ENCODE data around the gene NPAS4.
A peak's percentile ranks its signal among the peaks of the same experiment; 100 is the strongest.

The NPAS4 gene

GRCh38 chr11:66371627-66372415 lies 49.0 kb upstream of the NPAS4 start, which contains the start of gene SLC29A2 (continued):
- TF ChIP-seq BCL11A (tag by site-specific recombination; IDR thresholded peaks at IDR 0.05; ENCODE audit: low read depth): no peak
- no peak for TF ChIP-seq ZNF623 (tag by site-specific recombination; IDR thresholded peaks at IDR 0.05)
- peak; percentile 86 for TF ChIP-seq KLF9 (tag by site-specific recombination; IDR thresholded peaks at IDR 0.05; ENCODE audit: low read depth)
- no peak for TF ChIP-seq REPIN1 (tag by site-specific recombination; IDR thresholded peaks at IDR 0.05; ENCODE audit: low read depth)
- TF ChIP-seq HIC1 (tag by site-specific recombination; IDR thresholded peaks at IDR 0.05): peak; percentile 58
- TF ChIP-seq ZNF660 (tag by site-specific recombination; IDR thresholded peaks at IDR 0.05): no peak
- no peak for TF ChIP-seq GLI4 (tag by site-specific recombination; IDR thresholded peaks at IDR 0.05)
- no peak for TF ChIP-seq ZBTB20 (tag by site-specific recombination; IDR thresholded peaks at IDR 0.05)
- TF ChIP-seq ZNF302 (tag by site-specific recombination; IDR thresholded peaks at IDR 0.05; ENCODE audit: low read depth): no peak
- 0 out of 2 replicates have a peak, but pooled peaks have one; percentile 1 for TF ChIP-seq OSR2 (tag by site-specific recombination; IDR thresholded peaks at IDR 0.05)
- TF ChIP-seq ZNF768 (tag by site-specific recombination; IDR thresholded peaks at IDR 0.05): no peak
- peak; percentile 28; the same call in 1 of the 2 replicates for TF ChIP-seq ZBTB17 (tag by site-specific recombination; IDR thresholded peaks at IDR 0.05)
- TF ChIP-seq ZNF776 (tag by site-specific recombination; IDR thresholded peaks at IDR 0.05; ENCODE audit: borderline replicate concordance): no peak
- peak; percentile 88 for TF ChIP-seq ZBTB1 (tag by site-specific recombination; IDR thresholded peaks at IDR 0.05)
- TF ChIP-seq OVOL3 (tag by site-specific recombination; IDR thresholded peaks at IDR 0.05): no peak
- TF ChIP-seq ZNF138 (tag by site-specific recombination; IDR thresholded peaks at IDR 0.05; ENCODE audit: borderline replicate concordance): no peak
- no peak for TF ChIP-seq ZNF324 (tag by site-specific recombination; IDR thresholded peaks at IDR 0.05)
- TF ChIP-seq SCRT2 (tag by site-specific recombination; IDR thresholded peaks at IDR 0.05): peak; percentile 91
- TF ChIP-seq IKZF3 (tag by site-specific recombination; IDR thresholded peaks at IDR 0.05): peak; percentile 51
- no peak for TF ChIP-seq PRDM1 (tag by site-specific recombination; IDR thresholded peaks at IDR 0.05)
- TF ChIP-seq KLF8 (tag by site-specific recombination; IDR thresholded peaks at IDR 0.05): peak; percentile 81
- TF ChIP-seq ZNF654 (tag by site-specific recombination; IDR thresholded peaks at IDR 0.05; ENCODE audit: low read depth): no peak
- TF ChIP-seq ZNF37A (tag by site-specific recombination; IDR thresholded peaks at IDR 0.05): no peak
- TF ChIP-seq GLIS1 (tag by site-specific recombination; IDR thresholded peaks at IDR 0.05): peak; percentile 94
- TF ChIP-seq ZNF223 (tag by site-specific recombination; IDR thresholded peaks at IDR 0.05): no peak
- peak; percentile 80 for TF ChIP-seq ZBTB26 (tag by site-specific recombination; optimal IDR thresholded peaks at IDR 0.05)
- TF ChIP-seq PBX3 (CRISPR knock-in tag; IDR thresholded peaks at IDR 0.05): no peak
- no peak for TF ChIP-seq ZNF513 (tag by site-specific recombination; IDR thresholded peaks at IDR 0.05)
